ENCODE data around the gene GCNT4.

Gene GCNT4

DNA sequence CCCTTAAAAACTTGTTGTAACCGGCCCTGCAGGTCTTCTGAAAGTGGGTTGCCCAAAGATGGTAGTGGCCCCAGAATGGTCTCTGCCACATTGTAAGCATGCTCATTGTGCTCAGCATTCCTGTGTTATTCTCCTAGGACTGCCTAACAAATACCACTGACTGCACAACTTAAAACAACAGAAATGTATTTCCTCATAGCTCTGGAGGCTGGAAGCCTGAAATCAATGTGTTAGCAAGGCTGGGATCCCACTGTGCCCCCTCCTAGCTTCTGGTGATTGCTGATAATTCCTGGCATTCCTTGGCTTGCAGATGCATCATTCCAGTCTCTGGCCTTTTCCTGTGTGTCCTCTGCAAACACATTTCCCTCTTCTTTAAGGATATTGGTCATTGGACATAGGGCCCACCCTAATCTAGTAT, 3.4 kb upstream of the GCNT4 start:
- WGBS: 73% methylated on average over 1 of the region's 1 CpG
- Histone ChIP-seq H3K18ac (ENCODE audit: low read depth in 1 of 2, low read length in 2 of 2) (no peak overlapping the region), H3K36me3 (ENCODE audit: control insufficient read depth in 1 of 2, insufficient read depth in 2 of 2, low read depth in 1 of 2, low read length in 2 of 2) (no peaks in the 10 kb centered on the region), H3K4me2 (ENCODE audit: low read length, poor library complexity, severe bottlenecking) (no peak overlapping the region), H4K8ac (ENCODE audit: low read length) (no peak overlapping the region), H2AK5ac (ENCODE audit: low read length, severe bottlenecking) (no peak overlapping the region), H2BK5ac (ENCODE audit: low read depth, low read length, poor library complexity, severe bottlenecking) (no peak overlapping the region), H2BK15ac (ENCODE audit: low read depth, poor library complexity, severe bottlenecking) (no peak overlapping the region), H3K9ac (ENCODE audit: low read length) (no peak overlapping the region), H3K79me1 (replicated peaks; ENCODE audit: low read length, poor library complexity, severe bottlenecking) (no peaks in the 10 kb centered on the region), H2BK120ac (ENCODE audit: low read depth, low read length) (no peak overlapping the region), H3K23ac (ENCODE audit: low read length in 2 of 2) (no peak overlapping the region), H3K14ac (ENCODE audit: low read length in 2 of 2) (no peak overlapping the region), H4K91ac (ENCODE audit: low read length) (no peak overlapping the region), H3K4me1 (ENCODE audit: control insufficient read depth, insufficient read depth, low read depth, low read length) (peaks cover 15% of the 10 kb centered on the region), H3K27me3 (ENCODE audit: control insufficient read depth in 1 of 2, insufficient read depth in 1 of 2, low read length in 2 of 2) (peaks cover 0 to 6% of the 10 kb centered on the region in 2 experiments), H3K4me3 (ENCODE audit: insufficient read depth in 1 of 2, low read depth in 1 of 2, low read length in 2 of 2) (no peak overlapping the region), H2BK12ac (ENCODE audit: low read length in 2 of 2) (peak overlapping the region in 1 of 2 experiments; percentile 6), H3K9me3 (ENCODE audit: control insufficient read depth, low read length) (no peaks in the 10 kb centered on the region), H2AFZ (ENCODE audit: low read depth, low read length) (no peak overlapping the region), H3K27ac (ENCODE audit: low read length, poor library complexity, severe bottlenecking) (peak overlapping the region; percentile 77), H3K4ac (ENCODE audit: low read depth in 1 of 2, low read length in 2 of 2) (no peak overlapping the region)
- peak; percentile 55 for DNase-seq

DNA sequence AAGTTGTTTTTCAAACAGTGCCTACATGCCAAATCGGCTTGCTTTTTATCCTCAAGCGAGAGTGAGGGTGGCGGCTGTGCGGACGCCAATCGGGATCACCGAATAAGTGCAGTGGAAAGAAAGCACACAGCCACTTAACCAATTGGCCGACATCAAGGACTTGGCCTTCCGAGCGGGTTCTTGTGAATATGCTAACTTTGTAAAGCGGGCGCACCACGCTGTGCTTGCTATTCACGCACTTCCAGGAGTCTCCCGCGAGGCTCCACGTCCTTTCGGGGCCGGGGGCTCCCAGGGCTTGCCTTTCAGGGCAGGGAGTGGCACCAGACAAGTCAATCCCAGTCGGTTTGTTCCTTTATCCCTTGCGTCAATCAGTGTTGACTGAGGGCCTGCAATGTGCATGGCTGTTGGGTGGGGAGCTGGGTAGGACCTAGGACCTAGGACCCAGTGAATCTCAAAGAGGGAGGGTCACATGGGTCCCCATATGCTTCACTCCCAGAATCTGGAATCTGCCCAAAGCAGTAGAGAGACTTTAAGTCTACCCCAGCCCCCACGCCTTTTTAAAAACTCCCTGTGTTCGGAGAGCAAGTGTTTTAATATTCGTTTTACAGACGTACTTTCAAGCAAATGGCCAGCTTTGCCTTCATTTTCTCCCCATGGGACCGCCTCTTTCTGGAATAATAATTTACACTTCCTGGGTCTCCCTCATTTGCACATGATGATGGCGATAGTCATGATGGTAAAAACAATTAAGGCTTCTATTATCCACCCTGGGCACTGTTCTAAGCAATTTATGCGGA, 2.0 kb upstream of the GCNT4 start:
- Histone ChIP-seq H3K18ac (ENCODE audit: low read depth in 1 of 2, low read length in 2 of 2) (peak overlapping the region; percentile 87 to 89), H3K9ac (ENCODE audit: low read length) (peak overlapping the region; percentile 86), H2AFZ (ENCODE audit: low read depth, low read length) (peak overlapping the region; percentile 60), H3K4me1 (ENCODE audit: control insufficient read depth, insufficient read depth, low read depth, low read length) (peaks cover 24% of the 10 kb centered on the region), H3K4ac (ENCODE audit: low read depth in 1 of 2, low read length in 2 of 2) (peak overlapping the region; percentile 9 to 34), H3K27me3 (ENCODE audit: control insufficient read depth in 1 of 2, insufficient read depth in 1 of 2, low read length in 2 of 2) (peaks cover 0 to 3% of the 10 kb centered on the region in 2 experiments), H2BK15ac (ENCODE audit: low read depth, poor library complexity, severe bottlenecking) (peak overlapping the region; percentile 65), H3K23ac (ENCODE audit: low read length in 2 of 2) (peak overlapping the region in 1 of 2 experiments; percentile 37), H2BK5ac (ENCODE audit: low read depth, low read length, poor library complexity, severe bottlenecking) (peak overlapping the region; percentile 10), H3K9me3 (ENCODE audit: control insufficient read depth, low read length) (no peaks in the 10 kb centered on the region), H4K91ac (ENCODE audit: low read length) (peak overlapping the region; percentile 35), H3K4me3 (ENCODE audit: insufficient read depth in 1 of 2, low read depth in 1 of 2, low read length in 2 of 2) (peak overlapping the region; percentile 77 to 82), H3K79me1 (replicated peaks; ENCODE audit: low read length, poor library complexity, severe bottlenecking) (peaks cover 2% of the 10 kb centered on the region), H3K36me3 (ENCODE audit: control insufficient read depth in 1 of 2, insufficient read depth in 2 of 2, low read depth in 1 of 2, low read length in 2 of 2) (no peaks in the 10 kb centered on the region), H3K27ac (ENCODE audit: low read length, poor library complexity, severe bottlenecking) (peak overlapping the region; percentile 90), H2BK120ac (ENCODE audit: low read depth, low read length) (peak overlapping the region; percentile 84), H2BK12ac (ENCODE audit: low read length in 2 of 2) (peak overlapping the region in 1 of 2 experiments; percentile 49), H3K14ac (ENCODE audit: low read length in 2 of 2) (no peak overlapping the region), H4K8ac (ENCODE audit: low read length) (peak overlapping the region; percentile 57), H3K4me2 (ENCODE audit: low read length, poor library complexity, severe bottlenecking) (peak overlapping the region; percentile 81), H2AK5ac (ENCODE audit: low read length, severe bottlenecking) (no peak overlapping the region)
- DNase-seq: no peak
- 23% methylated on average over 27 of the region's 28 CpGs for WGBS

DNA sequence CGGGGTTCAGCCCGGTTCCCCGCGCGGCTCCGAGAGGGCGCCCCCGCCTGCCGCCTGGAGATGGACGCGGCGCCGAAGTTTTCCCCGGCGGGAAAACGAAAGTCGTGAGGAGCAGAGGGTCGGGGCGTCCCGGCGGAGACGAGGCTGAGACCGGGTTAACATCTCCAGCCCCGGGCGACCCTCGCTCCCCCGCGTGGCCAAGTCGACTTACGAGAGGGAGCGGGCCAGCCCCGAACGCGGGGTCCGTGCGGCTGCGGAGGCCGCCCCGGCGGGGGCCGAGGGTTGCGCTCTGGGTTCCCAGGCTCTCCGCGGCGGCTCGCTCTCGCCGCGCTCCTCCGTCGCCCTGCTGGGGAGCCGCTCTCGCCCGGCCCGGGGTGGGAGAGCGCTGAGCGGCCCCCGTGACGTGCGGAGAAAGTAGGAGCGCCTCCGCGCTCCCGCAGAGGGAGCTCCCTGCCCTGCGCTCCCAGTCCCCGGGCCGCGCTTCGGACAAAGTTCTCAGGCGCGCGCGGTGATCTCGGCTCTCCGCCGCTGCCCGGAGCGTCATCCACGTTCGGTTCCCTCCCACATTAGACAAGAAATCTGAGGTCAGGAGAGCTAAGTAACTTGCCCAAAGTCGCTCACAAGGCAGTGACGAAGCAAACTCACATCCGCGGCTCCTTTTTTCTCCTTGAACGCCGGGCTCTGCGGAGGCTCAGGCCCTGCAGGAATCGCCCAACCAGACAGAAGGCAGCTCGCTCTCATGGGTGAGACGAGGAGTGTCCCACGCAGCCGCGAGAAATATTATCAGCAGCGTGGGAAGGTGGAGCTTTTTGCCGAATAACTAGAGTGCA, 1.2 kb upstream of the GCNT4 start:
- H3K27me3 ChIP-seq (ENCODE audit: control insufficient read depth in 1 of 2, insufficient read depth in 1 of 2, low read length in 2 of 2): peaks cover 0 to 3% of the 10 kb centered on the region in 2 experiments
- peak overlapping the region; percentile 81 for H3K4me2 ChIP-seq (ENCODE audit: low read length, poor library complexity, severe bottlenecking)
- H4K91ac ChIP-seq (ENCODE audit: low read length): peak overlapping the region; percentile 35
- H3K18ac ChIP-seq (ENCODE audit: low read depth in 1 of 2, low read length in 2 of 2): peak overlapping the region; percentile 87 to 89
- H2AK5ac ChIP-seq (ENCODE audit: low read length, severe bottlenecking): no peak overlapping the region
- H3K27ac ChIP-seq (ENCODE audit: low read length, poor library complexity, severe bottlenecking): peak overlapping the region; percentile 90
- peak; percentile 93 for DNase-seq
- peak overlapping the region; percentile 60 for H2BK15ac ChIP-seq (ENCODE audit: low read depth, poor library complexity, severe bottlenecking)
- peak overlapping the region; percentile 86 for H3K9ac ChIP-seq (ENCODE audit: low read length)
- peak overlapping the region in 1 of 2 experiments; percentile 75 for H3K14ac ChIP-seq (ENCODE audit: low read length in 2 of 2)
- peaks cover 2% of the 10 kb centered on the region for H3K79me1 ChIP-seq (replicated peaks; ENCODE audit: low read length, poor library complexity, severe bottlenecking)
- peak overlapping the region; percentile 60 for H2AFZ ChIP-seq (ENCODE audit: low read depth, low read length)
- peak overlapping the region; percentile 77 to 82 for H3K4me3 ChIP-seq (ENCODE audit: insufficient read depth in 1 of 2, low read depth in 1 of 2, low read length in 2 of 2)
- peak overlapping the region in 1 of 2 experiments; percentile 37 for H3K23ac ChIP-seq (ENCODE audit: low read length in 2 of 2)
- H4K8ac ChIP-seq (ENCODE audit: low read length): peak overlapping the region; percentile 56
- H2BK12ac ChIP-seq (ENCODE audit: low read length in 2 of 2): peak overlapping the region in 1 of 2 experiments; percentile 49
- under 1% methylated on average over 61 of the region's 95 CpGs for WGBS
- no peaks in the 10 kb centered on the region for H3K36me3 ChIP-seq (ENCODE audit: control insufficient read depth in 1 of 2, insufficient read depth in 2 of 2, low read depth in 1 of 2, low read length in 2 of 2)
- no peaks in the 10 kb centered on the region for H3K9me3 ChIP-seq (ENCODE audit: control insufficient read depth, low read length)
- H2BK120ac ChIP-seq (ENCODE audit: low read depth, low read length): peak overlapping the region; percentile 46
- H3K4me1 ChIP-seq (ENCODE audit: control insufficient read depth, insufficient read depth, low read depth, low read length): peaks cover 24% of the 10 kb centered on the region
- peak overlapping the region; percentile 9 to 85 for H3K4ac ChIP-seq (ENCODE audit: low read depth in 1 of 2, low read length in 2 of 2)
- H2BK5ac ChIP-seq (ENCODE audit: low read depth, low read length, poor library complexity, severe bottlenecking): peak overlapping the region; percentile 89

DNA sequence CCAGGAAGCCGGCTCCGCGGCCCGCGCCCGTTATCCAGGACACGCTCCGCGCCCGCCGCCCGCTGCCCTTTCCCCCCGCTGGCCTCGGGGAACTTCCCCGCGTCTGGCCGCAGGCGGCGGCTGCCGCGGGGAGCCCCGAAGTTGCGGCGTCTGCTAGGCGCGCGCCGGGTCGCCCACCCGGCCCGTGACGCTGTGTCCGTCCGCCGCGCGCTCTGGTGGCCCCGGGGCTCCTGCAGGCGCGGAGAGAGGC, 621 bp upstream of the GCNT4 start:
- Histone ChIP-seq H3K27ac (ENCODE audit: low read length, poor library complexity, severe bottlenecking) (no peak overlapping the region), H4K8ac (ENCODE audit: low read length) (no peak overlapping the region)
- WGBS: 2% methylated on average over 18 of the region's 40 CpGs

More for the DNA sequence above, 621 bp upstream of the GCNT4 start:
- peak overlapping the region; percentile 77 to 82 for H3K4me3 ChIP-seq (ENCODE audit: insufficient read depth in 1 of 2, low read depth in 1 of 2, low read length in 2 of 2)
- H2BK15ac ChIP-seq (ENCODE audit: low read depth, poor library complexity, severe bottlenecking): peak overlapping the region; percentile 60
- H2BK12ac ChIP-seq (ENCODE audit: low read length in 2 of 2): peak overlapping the region in 1 of 2 experiments; percentile 73
- H3K79me1 ChIP-seq (replicated peaks; ENCODE audit: low read length, poor library complexity, severe bottlenecking): peaks cover 2% of the 10 kb centered on the region
- H2BK5ac ChIP-seq (ENCODE audit: low read depth, low read length, poor library complexity, severe bottlenecking): peak overlapping the region; percentile 89
- no peaks in the 10 kb centered on the region for H3K36me3 ChIP-seq (ENCODE audit: control insufficient read depth in 1 of 2, insufficient read depth in 2 of 2, low read depth in 1 of 2, low read length in 2 of 2)
- H3K23ac ChIP-seq (ENCODE audit: low read length in 2 of 2): no peak overlapping the region
- peaks cover 0 to 3% of the 10 kb centered on the region in 2 experiments for H3K27me3 ChIP-seq (ENCODE audit: control insufficient read depth in 1 of 2, insufficient read depth in 1 of 2, low read length in 2 of 2)
- H3K9ac ChIP-seq (ENCODE audit: low read length): peak overlapping the region; percentile 86
- peak overlapping the region; percentile 87 to 89 for H3K18ac ChIP-seq (ENCODE audit: low read depth in 1 of 2, low read length in 2 of 2)
- no peak overlapping the region for H2AK5ac ChIP-seq (ENCODE audit: low read length, severe bottlenecking)
- H3K4me1 ChIP-seq (ENCODE audit: control insufficient read depth, insufficient read depth, low read depth, low read length): peaks cover 26% of the 10 kb centered on the region
- H4K91ac ChIP-seq (ENCODE audit: low read length): no peak overlapping the region
- peak overlapping the region in 1 of 2 experiments; percentile 69 for H3K14ac ChIP-seq (ENCODE audit: low read length in 2 of 2)
- peak overlapping the region; percentile 46 for H2BK120ac ChIP-seq (ENCODE audit: low read depth, low read length)
- peak overlapping the region; percentile 78 for H3K4me2 ChIP-seq (ENCODE audit: low read length, poor library complexity, severe bottlenecking)
- H3K9me3 ChIP-seq (ENCODE audit: control insufficient read depth, low read length): no peaks in the 10 kb centered on the region
- H3K4ac ChIP-seq (ENCODE audit: low read depth in 1 of 2, low read length in 2 of 2): peak overlapping the region in 1 of 2 experiments; percentile 19
- no peak overlapping the region for H2AFZ ChIP-seq (ENCODE audit: low read depth, low read length)
- DNase-seq: no peak

Data from mesenchymal stem cell (in vitro differentiated cells and primary cell).